IMR-90 (cell line): ENCODE measurements around the gene ACTN1. TPM values are rescaled to one million over a fixed set of nuclear protein-coding genes. Genes with fewer than 3 reads are reported as not detected.

Source experiments
- ATAC-seq: fragments of 200-7000 bp; cut with Tn5 transposase; 2 replicates; pipeline ENCODE4 v1.9.1; 2020; ENCODE audit warnings: low read depth, mild to moderate bottlenecking, moderate library complexity
- BruUV-seq: library from RNA; stranded (reverse); fragments of 400-500 nt; replicated peaks from 2 replicates; lab custom pipeline; 2021; lab: Mats Ljungman, UMichigan
- CTCF ChIA-PET: fragments of 300-600 bp; formaldehyde crosslinking; extraction: SDS; loops from one replicate; lab custom pipeline; 2021; ENCODE audit warnings: antibody characterized with exemption; lab: Yijun Ruan, JAX
- POLR2A ChIA-PET: fragments of 300-600 bp; sonication (Branson Sonifier 250); formaldehyde crosslinking; loops from one replicate; lab custom pipeline; 2022; ENCODE audit warnings: antibody characterized with exemption; ENCODE audit not compliant: unreplicated experiment; lab: Charles Lee
- DNase-seq: peaks from one replicate; pipeline ENCODE4 v3.0.0; 2013
- H2AFZ ChIP-seq: replicated peaks from 2 replicates; pipeline ENCODE3; 2013; ENCODE audit warnings: low read length, mild to moderate bottlenecking; ENCODE audit not compliant: poor library complexity
- H2AK5ac ChIP-seq: 2 replicates; pipeline ENCODE4 v1.6.1; 2013; ENCODE audit warnings: low read depth, low read length, inconsistent platforms
- H2AK9ac ChIP-seq: replicated peaks from 2 replicates; pipeline ENCODE3; 2013; ENCODE audit warnings: mild to moderate bottlenecking, low read depth, low read length, moderate library complexity; ENCODE audit not compliant: poor library complexity
- H2BK120ac ChIP-seq: 2 replicates; pipeline ENCODE4 v1.6.1; 2013; ENCODE audit warnings: low read depth, low read length, inconsistent platforms
- H2BK15ac ChIP-seq: 3 replicates; pipeline ENCODE4 v1.6.1; 2013; ENCODE audit warnings: low read depth, low read length, inconsistent platforms
- H2BK20ac ChIP-seq: 2 replicates; pipeline ENCODE4 v1.6.1; 2013; ENCODE audit warnings: low read depth, mild to moderate bottlenecking, inconsistent platforms, low read length, moderate library complexity
- H2BK5ac ChIP-seq: 2 replicates; pipeline ENCODE4 v1.6.1; 2013; ENCODE audit warnings: mild to moderate bottlenecking, low read depth, low read length, inconsistent platforms; ENCODE audit not compliant: poor library complexity, severe bottlenecking
- H3K14ac ChIP-seq: replicated peaks from 2 replicates; pipeline ENCODE4 v1.6.1; 2013; ENCODE audit warnings: low read depth, low read length, inconsistent platforms
- H3K18ac ChIP-seq: 2 replicates; pipeline ENCODE4 v1.6.1; 2013; ENCODE audit warnings: low read depth, low read length, control low read depth
- H3K23ac ChIP-seq: 2 replicates; pipeline ENCODE4 v1.6.1; 2013; ENCODE audit warnings: low read depth, low read length, inconsistent platforms
- H3K27ac ChIP-seq: 2 replicates; pipeline ENCODE4 v1.5.1; 2013; ENCODE audit warnings: mild to moderate bottlenecking, control low read depth, low read length; ENCODE audit not compliant: insufficient read depth
- H3K27me3 ChIP-seq: 2 replicates; pipeline ENCODE4 v1.6.1; 2013; ENCODE audit warnings: low read length; ENCODE audit not compliant: control insufficient read depth, insufficient read depth
- H3K36me3 ChIP-seq: 2 replicates; pipeline ENCODE4 v1.6.1; 2013; ENCODE audit warnings: low read length, mixed read lengths; ENCODE audit not compliant: control insufficient read depth, insufficient read depth
- H3K4ac ChIP-seq: 2 replicates; pipeline ENCODE4 v1.6.1; 2013; ENCODE audit warnings: low read depth, low read length, inconsistent platforms
- H3K4me1 ChIP-seq: 2 replicates; pipeline ENCODE4 v1.6.1; 2013; ENCODE audit warnings: low read length, mixed read lengths; ENCODE audit not compliant: control insufficient read depth, insufficient read depth
- H3K4me2 ChIP-seq: 2 replicates; pipeline ENCODE4 v1.6.1; 2013; ENCODE audit warnings: low read depth, mild to moderate bottlenecking, control low read depth, low read length, moderate library complexity
- H3K4me3 ChIP-seq: 2 replicates; pipeline ENCODE4 v1.5.1; 2013; ENCODE audit warnings: low read depth, mild to moderate bottlenecking, control low read depth, low read length, moderate library complexity; ENCODE audit not compliant: insufficient read depth
- H3K56ac ChIP-seq: 2 replicates; pipeline ENCODE4 v1.6.1; 2013; ENCODE audit warnings: low read length, inconsistent platforms; ENCODE audit not compliant: insufficient read depth; ENCODE audit errors: extremely low read depth
- H3K79me1 ChIP-seq, 2 experiments: 2 replicates each; pipeline ENCODE4 v1.6.1; 2013; ENCODE audit warnings: low read length in 2 of 2, inconsistent platforms in 1 of 2, low read depth in 1 of 2
- H3K9ac ChIP-seq: 2 replicates; pipeline ENCODE4 v1.6.1; 2013; ENCODE audit warnings: low read depth, low read length, control low read depth
- H3K9me1 ChIP-seq: 2 replicates; pipeline ENCODE4 v1.6.1; 2013; ENCODE audit warnings: low read length, inconsistent platforms; ENCODE audit not compliant: insufficient read depth
- H3K9me3 ChIP-seq: 2 replicates; pipeline ENCODE4 v1.6.1; 2013; ENCODE audit warnings: low read length; ENCODE audit not compliant: control insufficient read depth, insufficient read depth
- H4K20me1 ChIP-seq: 2 replicates; pipeline ENCODE4 v1.6.1; 2013; ENCODE audit warnings: low read length, inconsistent platforms; ENCODE audit not compliant: insufficient read depth
- H4K5ac ChIP-seq: 2 replicates; pipeline ENCODE4 v1.6.1; 2013; ENCODE audit warnings: mild to moderate bottlenecking, low read depth, low read length, control low read depth
- H4K8ac ChIP-seq, 2 experiments: 2 replicates each; pipeline ENCODE4 v1.6.1; 2013; ENCODE audit warnings: low read depth in 2 of 2, low read length in 2 of 2, control low read depth in 1 of 2, inconsistent platforms in 1 of 2
- H4K91ac ChIP-seq: 2 replicates; pipeline ENCODE4 v1.6.1; 2013; ENCODE audit warnings: low read depth, low read length, inconsistent platforms; ENCODE audit not compliant: insufficient read depth
- BHLHE40 ChIP-seq: fragments of 150-350 bp; IDR thresholded peaks from 2 replicates; pipeline ENCODE4 v1.6.1; 2016; ENCODE audit warnings: mild to moderate bottlenecking, low read depth, low read length
- FOS ChIP-seq: fragments of 150-350 bp; IDR thresholded peaks from 2 replicates; pipeline ENCODE4 v1.6.1; 2016; ENCODE audit warnings: low read depth, low read length
- MAFK ChIP-seq: IDR thresholded peaks from 2 replicates; pipeline ENCODE4 v1.6.1; 2012; ENCODE audit warnings: low read depth, low read length, improper control_type of control experiment
- WGBS, 2 experiments: methylation state at CpG; one replicate each; pipeline versions ENCODE4 v1.1.5 to v1.1.7; 2013; ENCODE audit warnings: missing lambda C conversion rate in 2 of 2; ENCODE audit not compliant: insufficient read length in 1 of 2; ENCODE audit errors: extremely low coverage in 2 of 2; 5-methylcytosine and 5-hydroxymethylcytosine counted together
- dilution Hi-C: fragments of 300-500 bp; cut with HindIII; formaldehyde crosslinking; loops from one replicate; pipeline ENCODE4 v1.14.3; 2018; ENCODE audit warnings: low sequenced_read_pairs; ENCODE audit not compliant: unreplicated experiment
- in situ Hi-C: fragments of 300-500 bp; cut with MboI; formaldehyde crosslinking; loops from 3 replicates; pipeline ENCODE4 v1.14.3; 2019; ENCODE audit warnings: low sequenced_read_pairs, inconsistent platforms, mixed read lengths
- intact Hi-C: fragments of 100-400 bp; cut with micrococcal nuclease; formaldehyde crosslinking; loops from 2 replicates; pipeline ENCODE4 v1.10.0; 2022
- polyA plus RNA-seq, 3 experiments: library from polyadenylated mRNA; depleted of rRNA; stranded (reverse); fragments of >200 nt; gene quantifications; 2 replicates each; pipeline ENCODE4 v1.2.3, GENCODE V29; 2012; ENCODE audit warnings: low replicate concordance in 1 of 3
- total RNA-seq: library from RNA; depleted of rRNA; stranded (reverse); fragments of >200 nt; gene quantifications from 2 replicates; pipeline ENCODE4 v1.2.3, GENCODE V29; 2012
- TF ChIP-seq, protein P1 (sequence below): conservative IDR thresholded peaks from 2 replicates; pipeline ENCODE4 v1.5.1; 2012; ENCODE audit warnings: mild to moderate bottlenecking, low read depth, low read length, improper control_type of control experiment

Gene ACTN1
- total and polyA plus RNA-seq, 2 of the 4 experiments (the other 2 are of a cell fraction) = 684 to 766 TPM

DNA sequence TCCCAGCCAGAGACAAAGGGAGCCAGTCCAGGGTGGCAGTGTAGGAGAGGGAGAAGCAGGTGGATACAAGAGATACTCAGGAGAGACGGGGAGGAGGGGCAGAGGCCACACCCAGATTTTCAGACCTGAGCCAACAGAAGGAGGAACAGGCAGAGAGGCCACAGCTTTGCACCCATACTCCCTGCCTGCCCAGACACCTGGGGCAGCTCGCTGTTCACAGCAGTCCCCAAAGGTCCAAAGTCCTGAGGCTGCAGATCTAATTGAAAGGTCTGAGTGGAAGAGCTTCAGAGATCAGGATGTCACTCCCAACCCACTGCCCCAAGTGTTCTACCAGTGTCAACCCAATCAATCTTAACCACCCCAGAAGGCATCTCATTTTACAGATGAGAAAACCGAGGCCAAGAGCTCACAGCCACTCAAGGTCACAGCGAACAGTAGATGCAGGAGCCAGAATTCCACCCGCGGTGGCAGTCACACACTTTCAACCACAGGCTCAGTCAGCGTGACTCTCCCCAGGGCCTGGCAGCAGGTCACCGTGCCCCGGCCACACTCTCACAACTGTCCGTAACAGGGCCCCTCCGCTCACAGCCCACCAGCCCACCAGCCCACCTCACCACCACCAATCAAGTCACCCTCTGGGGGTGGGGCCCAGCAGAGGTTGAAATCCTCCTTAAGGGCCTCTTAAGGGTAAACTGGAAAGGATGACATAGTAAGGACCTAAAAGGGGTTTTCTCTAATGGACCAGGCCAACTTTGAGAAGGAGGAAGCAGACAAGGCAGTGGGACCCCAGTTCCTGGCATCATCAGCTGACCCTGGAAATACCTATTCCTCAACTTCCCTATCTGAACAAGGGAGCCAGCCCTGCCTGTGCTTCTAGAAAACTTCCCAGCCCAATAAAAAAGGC is 33.3 kb downstream of the ACTN1 start:
- Histone ChIP-seq H4K20me1 (peaks cover 100% of the 10 kb centered on the region), H3K27ac (peak overlapping the region; percentile 7; the same call in 1 of the 2 replicates), H3K4me1 (peaks cover 72% of the 10 kb centered on the region), H3K18ac (no peak overlapping the region), H2AK5ac (no peak overlapping the region), H3K27me3 (no peaks in the 10 kb centered on the region), H3K9me3 (no peaks in the 10 kb centered on the region), H3K4me3 (no peak overlapping the region), H4K8ac (no peak overlapping the region), H3K4ac (no peak overlapping the region), H4K91ac (no peak overlapping the region), H3K4me2 (no peak overlapping the region), H3K14ac (0 out of 2 replicates have a peak overlapping the region, but pooled peaks have one; percentile 22), H3K79me1 (peaks cover 0 to 61% of the 10 kb centered on the region in 2 experiments; a peak in 2 of 4 replicates), H3K9me1 (peaks cover 58% of the 10 kb centered on the region), H3K23ac (peak overlapping the region; percentile 58; the same call in 1 of the 2 replicates), H4K5ac (no peak overlapping the region), H2BK5ac (peak overlapping the region; percentile 33), H2BK15ac (no peak overlapping the region), H3K36me3 (peaks cover 25% of the 10 kb centered on the region), H2AK9ac (no peak overlapping the region), H2AFZ (no peak overlapping the region), H3K56ac (no peak overlapping the region), H2BK120ac (no peak overlapping the region), H2BK20ac (no peak overlapping the region), H3K9ac (no peak overlapping the region)
- DNase-seq (no peak), ATAC-seq (no peak)
- in situ Hi-C loops = no loop called here
- POLR2A ChIA-PET = interaction anchor here (0.7 kb wide), 1 partner anchor 32 kb away, joined by 5 read pairs; no protein-coding TSS in a partner anchor
- intact Hi-C loops = no loop called here
- 75% methylated on average over 2 of the region's 11 CpGs; no CpG with 5 or more reads in 1 of the 2 experiments for WGBS, 2 experiments
- no TSS peak for BruUV-seq
- dilution Hi-C loops = no loop called here
- TF ChIP-seq FOS (no peak), MAFK (no peak), BHLHE40 (no peak)
- TF ChIP-seq, protein P1, sequence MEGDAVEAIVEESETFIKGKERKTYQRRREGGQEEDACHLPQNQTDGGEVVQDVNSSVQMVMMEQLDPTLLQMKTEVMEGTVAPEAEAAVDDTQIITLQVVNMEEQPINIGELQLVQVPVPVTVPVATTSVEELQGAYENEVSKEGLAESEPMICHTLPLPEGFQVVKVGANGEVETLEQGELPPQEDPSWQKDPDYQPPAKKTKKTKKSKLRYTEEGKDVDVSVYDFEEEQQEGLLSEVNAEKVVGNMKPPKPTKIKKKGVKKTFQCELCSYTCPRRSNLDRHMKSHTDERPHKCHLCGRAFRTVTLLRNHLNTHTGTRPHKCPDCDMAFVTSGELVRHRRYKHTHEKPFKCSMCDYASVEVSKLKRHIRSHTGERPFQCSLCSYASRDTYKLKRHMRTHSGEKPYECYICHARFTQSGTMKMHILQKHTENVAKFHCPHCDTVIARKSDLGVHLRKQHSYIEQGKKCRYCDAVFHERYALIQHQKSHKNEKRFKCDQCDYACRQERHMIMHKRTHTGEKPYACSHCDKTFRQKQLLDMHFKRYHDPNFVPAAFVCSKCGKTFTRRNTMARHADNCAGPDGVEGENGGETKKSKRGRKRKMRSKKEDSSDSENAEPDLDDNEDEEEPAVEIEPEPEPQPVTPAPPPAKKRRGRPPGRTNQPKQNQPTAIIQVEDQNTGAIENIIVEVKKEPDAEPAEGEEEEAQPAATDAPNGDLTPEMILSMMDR = no peak
- CTCF ChIA-PET = no interaction called here
